Endothelial cell of umbilical vein (primary cell): ENCODE results near the gene NTMT1. TPM values are rescaled to one million over a fixed set of nuclear protein-coding genes. Genes with fewer than 3 reads are reported as not detected.

Experiments
- BruUV-seq: library from RNA; stranded (reverse); fragments of 400-500 nt; replicated peaks from 2 replicates; lab custom pipeline; 2021; lab: Mats Ljungman, UMichigan
- CTCF ChIA-PET: fragments of 300-600, 350-600 bp; sonication (Branson Sonifier 250); formaldehyde crosslinking; loops from one replicate; lab custom pipeline; 2021; ENCODE audit warnings: antibody characterized with exemption, inconsistent platforms; lab: Charles Lee
- POLR2A ChIA-PET: fragments of 300-600, 350-600 bp; sonication (Branson Sonifier 250); formaldehyde crosslinking; loops from one replicate; lab custom pipeline; 2021; ENCODE audit warnings: antibody characterized with exemption, inconsistent platforms; lab: Charles Lee
- DNase-seq: peaks from one replicate; pipeline ENCODE4 v3.0.0-alpha.2; 2011; ENCODE audit warnings: low read depth, low spot score
- FAIRE-seq: peaks from 2 replicates; lab custom pipeline; 2011; peaks lifted over from hg19 to GRCh38; lab: Jason Lieb, UNC
- H2AFZ ChIP-seq: 2 replicates; pipeline ENCODE4 v1.6.0; 2012; ENCODE audit warnings: low read depth, low read length, control low read depth, inconsistent platforms
- H3K27ac ChIP-seq: 2 replicates; pipeline ENCODE4 v1.5.1; 2011; ENCODE audit warnings: low read depth, mild to moderate bottlenecking, control low read depth, low read length, moderate library complexity; ENCODE audit not compliant: insufficient read depth
- H3K27me3 ChIP-seq, 2 experiments: 2 replicates each; pipeline versions ENCODE4 v1.6.0 to v1.6.1; 2011; ENCODE audit warnings: low read length in 2 of 2, mixed read lengths in 1 of 2; ENCODE audit not compliant: control insufficient read depth in 2 of 2, insufficient read depth in 2 of 2
- H3K36me3 ChIP-seq, 2 experiments: 2 replicates in 1 of 2; 3 replicates in 1 of 2; pipeline ENCODE4 v1.5.1; 2011; ENCODE audit warnings: low read length in 2 of 2, mild to moderate bottlenecking in 1 of 2, moderate library complexity in 1 of 2; ENCODE audit not compliant: control insufficient read depth in 2 of 2, insufficient read depth in 2 of 2; ENCODE audit errors: extremely low read depth in 1 of 2
- H3K4me1 ChIP-seq: 3 replicates; pipeline ENCODE4 v1.5.1; 2011; ENCODE audit warnings: mild to moderate bottlenecking, low read length; ENCODE audit not compliant: control insufficient read depth, insufficient read depth; ENCODE audit errors: extremely low read depth
- H3K4me2 ChIP-seq: 2 replicates; pipeline ENCODE4 v1.6.1; 2011; ENCODE audit warnings: low read length, control low read depth, mixed read lengths; ENCODE audit not compliant: insufficient read depth
- H3K4me3 ChIP-seq, 3 experiments: fragments of 200-600 bp in 1 of 3; sonication (generic), shearing (Covaris generic) in 1 of 3; replicated peaks in 1 of 3; 2 replicates each; pipeline ENCODE4 v1.5.1; 2011 to 2016; ENCODE audit warnings: control low read depth in 3 of 3, low read length in 3 of 3, mild to moderate bottlenecking in 2 of 3, inconsistent platforms in 1 of 3, low read depth in 1 of 3, moderate library complexity in 1 of 3; ENCODE audit not compliant: insufficient read depth in 1 of 3
- H3K79me2 ChIP-seq: 2 replicates; pipeline ENCODE4 v1.6.0; 2012; ENCODE audit warnings: low read length, inconsistent platforms; ENCODE audit not compliant: control insufficient read depth, insufficient read depth
- H3K9ac ChIP-seq: replicated peaks from 2 replicates; pipeline ENCODE3; 2011; ENCODE audit warnings: low read length, control low read depth; ENCODE audit not compliant: insufficient read depth; ENCODE audit errors: extremely low read depth
- H3K9me1 ChIP-seq: replicated peaks from 3 replicates; pipeline ENCODE4 v1.6.0; 2011; ENCODE audit warnings: mild to moderate bottlenecking, low read length; ENCODE audit not compliant: control insufficient read depth, insufficient read depth; ENCODE audit errors: extremely low read depth
- H3K9me3 ChIP-seq: replicated peaks from 2 replicates; pipeline ENCODE4 v1.5.1; 2012; ENCODE audit warnings: low read length, inconsistent platforms; ENCODE audit not compliant: control insufficient read depth, insufficient read depth
- H4K20me1 ChIP-seq: replicated peaks from 2 replicates; pipeline ENCODE3; 2011; ENCODE audit warnings: mild to moderate bottlenecking, low read length; ENCODE audit not compliant: control insufficient read depth, insufficient read depth; ENCODE audit errors: extremely low read depth
- CTCF ChIP-seq, 2 donors: IDR thresholded peaks; 1 replicate in 1 of 2; 2 replicates in 1 of 2; pipeline ENCODE4 v1.5.1; 2011; ENCODE audit warnings: low read length in 2 of 2, mild to moderate bottlenecking in 2 of 2, moderate library complexity in 2 of 2, control low read depth in 1 of 2, inconsistent platforms in 1 of 2, low read depth in 1 of 2; ENCODE audit not compliant: insufficient read depth in 1 of 2; ENCODE audit errors: extremely low read depth in 1 of 2
- EZH2 ChIP-seq: IDR thresholded peaks from 2 replicates; pipeline ENCODE4 v1.6.1; 2012; ENCODE audit warnings: borderline replicate concordance, low read depth, mild to moderate bottlenecking, moderate library complexity, low read length, inconsistent platforms; ENCODE audit not compliant: severe bottlenecking
- GATA2 ChIP-seq: IDR thresholded peaks from 2 replicates; pipeline ENCODE4 v1.7.0; 2011; ENCODE audit warnings: low read depth, mild to moderate bottlenecking, moderate library complexity, mixed read lengths, low read length; ENCODE audit not compliant: insufficient read length, insufficient read depth
- MAX ChIP-seq: IDR thresholded peaks from 2 replicates; pipeline ENCODE4 v1.6.1; 2011; ENCODE audit not compliant: insufficient read depth, insufficient read length
- dilution Hi-C: fragments of 300-500 bp; cut with MboI; formaldehyde crosslinking; loops from one replicate; pipeline ENCODE4 v1.15.0; 2019; ENCODE audit warnings: low sequenced_read_pairs; ENCODE audit not compliant: extremely low pct_ligation_motif_present
- intact Hi-C: fragments of 100-400 bp; cut with micrococcal nuclease; formaldehyde crosslinking; loops from one replicate; pipeline ENCODE4 v1.10.0; 2022
- polyA plus RNA-seq, 4 experiments: library from polyadenylated mRNA; depleted of rRNA in 3 of 4; stranded (reverse) in 3 of 4; unstranded in 1 of 4; fragments of >200 nt; gene quantifications; 2 replicates each; pipeline versions ENCODE4 v1.2.1 to v1.2.3, GENCODE V29; 2011 to 2012; ENCODE audit warnings: missing spikeins in 1 of 4
- total RNA-seq: library from RNA; stranded (reverse); gene quantifications from 2 replicates; pipeline ENCODE4 v1.2.3, GENCODE V29; 2021

Gene NTMT1
- total and polyA plus RNA-seq, 2 donors (not counting 3 experiments of a cell fraction or from before 2014, with no cell fraction given) = 47.6 to 58.3 TPM

- no peak overlapping the region for H2AFZ ChIP-seq
- H3K9me1 ChIP-seq = no peaks in the 10 kb centered on the region
- ChIA-PET POLR2A (interaction anchor here (0.6 kb wide), 1 partner anchor 452 kb away, joined by 6 read pairs; no protein-coding TSS in a partner anchor), CTCF (interaction anchor here (0.8 to 2.0 kb wide), 3 partner anchors 13 to 464 kb away, joined by 3 to 8 read pairs (median 4); no protein-coding TSS in a partner anchor)
- H3K9me3 ChIP-seq = no peaks in the 10 kb centered on the region
- no peak overlapping the region for H3K4me3 ChIP-seq
- peaks cover 10% of the 10 kb centered on the region for H3K4me1 ChIP-seq
- H3K79me2 ChIP-seq = no peaks in the 10 kb centered on the region
- dilution Hi-C loops = no loop called here
- FAIRE-seq = no peak
- no peak overlapping the region for H3K27ac ChIP-seq
- H4K20me1 ChIP-seq = no peaks in the 10 kb centered on the region
- H3K9ac ChIP-seq = no peak overlapping the region
- intact Hi-C loops = loop anchor here (5.0 kb wide), 1 partner anchor 44 kb away; no protein-coding TSS in a partner anchor
- H3K36me3 ChIP-seq = no peaks in the 10 kb centered on the region
- TF ChIP-seq EZH2 (no peak), CTCF (IDR thresholded peaks at IDR 0.05; ENCODE audit: extremely low read depth in 1 of 2, insufficient read depth in 1 of 2, low read depth in 1 of 2, low read length in 2 of 2) (no peak), GATA2 (no peak), MAX (no peak)
- no peaks in the 10 kb centered on the region for H3K27me3 ChIP-seq
- BruUV-seq = no TSS peak
- DNase-seq = no peak
- H3K4me2 ChIP-seq = no peak overlapping the region
Measured at GRCh38 chr9:129595903-129596540, 29.9 kb upstream of the NTMT1 start.
